ENCODE results near the gene ZNF653. TPM values are rescaled to one million over a fixed set of nuclear protein-coding genes. Genes with fewer than 3 reads are reported as not detected.

Gene ZNF653
- total and polyA plus RNA-seq, 2 donors (not counting 3 experiments of a cell fraction or from before 2014, with no cell fraction given): 7.0 to 8.7 TPM

DNA sequence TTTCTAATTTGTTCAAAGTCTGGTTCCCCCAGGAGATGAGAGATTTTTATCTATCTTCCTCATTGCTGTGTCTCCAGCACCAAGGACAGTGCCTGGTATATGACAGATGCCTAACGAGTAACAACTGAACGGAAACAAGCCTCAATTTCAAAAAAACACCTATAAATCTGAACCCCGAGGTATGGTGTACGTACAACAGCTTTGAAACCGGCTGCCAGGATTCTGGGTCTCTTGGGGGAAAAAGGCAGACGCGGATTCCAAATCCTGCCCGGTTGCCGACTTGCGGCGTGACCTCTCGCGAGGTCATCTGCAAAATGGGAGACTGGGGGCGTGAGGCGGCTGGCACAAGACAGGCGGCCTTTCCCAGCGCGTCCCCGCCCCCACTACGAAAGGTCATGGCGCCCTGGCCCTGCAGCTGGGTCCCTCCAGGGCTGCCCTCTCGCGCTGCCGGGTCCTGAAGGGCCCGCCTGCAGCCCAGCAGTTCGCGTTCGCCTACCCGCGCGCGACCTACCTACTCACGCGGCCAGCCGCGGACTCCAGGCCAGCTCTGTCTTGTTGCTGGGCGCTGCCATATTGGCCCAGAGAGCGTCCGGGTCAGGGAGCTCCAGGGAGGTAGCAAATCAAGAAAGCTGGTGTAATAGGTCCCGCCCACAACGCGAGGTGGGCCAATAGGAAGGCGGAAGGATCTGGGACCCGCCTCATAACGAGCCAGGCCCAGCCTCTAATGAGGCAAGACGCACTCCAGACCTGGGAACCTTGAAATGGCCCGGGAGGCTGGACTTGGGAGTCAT, 23.1 kb upstream of the ZNF653 start, which contains the start of gene ECSIT:
Gene ECSIT, minus strand, starts transcription at position 584 of the 791 bp plus-strand sequence. CDS start 9,964 bp downstream, outside the sequence.
- Histone ChIP-seq H3K27me3 (ENCODE audit: control insufficient read depth in 2 of 2, insufficient read depth in 2 of 2, low read length in 2 of 2) (no peaks in the 10 kb centered on the region), H3K79me2 (ENCODE audit: control insufficient read depth, insufficient read depth, low read length) (peaks cover 6% of the 10 kb centered on the region), H3K36me3 (ENCODE audit: control insufficient read depth in 2 of 2, extremely low read depth in 1 of 2, insufficient read depth in 2 of 2, low read length in 2 of 2) (no peaks in the 10 kb centered on the region), H3K4me2 (ENCODE audit: insufficient read depth, low read length) (peak within 1 kb of the TSS; percentile 67), H3K4me3 (replicated peaks in 1 of 3; ENCODE audit: insufficient read depth in 1 of 3, low read depth in 1 of 3, low read length in 3 of 3) (peak within 1 kb of the TSS; percentile 52 to 98 (median 90)), H3K9me3 (replicated peaks; ENCODE audit: control insufficient read depth, insufficient read depth, low read length) (no peaks in the 10 kb centered on the region), H3K4me1 (ENCODE audit: control insufficient read depth, extremely low read depth, insufficient read depth, low read length) (peaks cover 8% of the 10 kb centered on the region), H3K9me1 (replicated peaks; ENCODE audit: control insufficient read depth, extremely low read depth, insufficient read depth, low read length) (no peaks in the 10 kb centered on the region), H2AFZ (ENCODE audit: low read depth, low read length) (peak within 1 kb of the TSS; percentile 86), H3K9ac (replicated peaks; ENCODE audit: extremely low read depth, insufficient read depth, low read length) (peak within 1 kb of the TSS; percentile 86), H3K27ac (ENCODE audit: insufficient read depth, low read depth, low read length) (peak within 1 kb of the TSS; percentile 82), H4K20me1 (replicated peaks; ENCODE audit: control insufficient read depth, extremely low read depth, insufficient read depth, low read length) (no peaks in the 10 kb centered on the region)
- DNase-seq (ENCODE audit: low read depth, low spot score): peak; percentile 99
- intact Hi-C loops (cut with micrococcal nuclease) (loop anchor here (1.0 to 2.0 kb wide), 3 partner anchors 23 to 58 kb away; partner anchors contain the start of genes ELOF1 and ZNF653), dilution Hi-C loops (cut with MboI; ENCODE audit: extremely low pct_ligation_motif_present, low sequenced_read_pairs) (no loop called here)
- BruUV-seq (replicated peaks): TSS peak; percentile 74
- FAIRE-seq: peak; percentile 99
- ChIA-PET POLR2A (interaction anchor here (0.6 kb wide), 1 partner anchor 1307 kb away, joined by 5 read pairs; no protein-coding TSS in a partner anchor), CTCF (interaction anchor here (1.2 kb wide), 1 partner anchor 235 kb away, joined by 3 read pairs; no protein-coding TSS in a partner anchor)
- TF ChIP-seq EZH2 (IDR thresholded peaks at IDR 0.05; ENCODE audit: borderline replicate concordance, low read depth, low read length, severe bottlenecking): no peak
- peak; percentile 64 for TF ChIP-seq GATA2 (IDR thresholded peaks at IDR 0.05; ENCODE audit: insufficient read depth, insufficient read length, low read depth, low read length)
- peak; percentile 77 for TF ChIP-seq POLR2AphosphoS5 (IDR thresholded peaks at IDR 0.05; ENCODE audit: insufficient read depth, low read depth, low read length)
- TF ChIP-seq MYC (IDR thresholded peaks at IDR 0.05; ENCODE audit: low read depth, low read length): no peak
- TF ChIP-seq, protein P1, sequence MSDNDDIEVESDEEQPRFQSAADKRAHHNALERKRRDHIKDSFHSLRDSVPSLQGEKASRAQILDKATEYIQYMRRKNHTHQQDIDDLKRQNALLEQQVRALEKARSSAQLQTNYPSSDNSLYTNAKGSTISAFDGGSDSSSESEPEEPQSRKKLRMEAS (IDR thresholded peaks at IDR 0.05; ENCODE audit: insufficient read depth, insufficient read length): peak; percentile 9
- TF ChIP-seq FOS (IDR thresholded peaks at IDR 0.05; ENCODE audit: borderline replicate concordance, insufficient read depth, low read length): no peak
- no peak for TF ChIP-seq JUN (IDR thresholded peaks at IDR 0.05; ENCODE audit: borderline replicate concordance, insufficient read depth, insufficient read length, low read depth)
